Liver (tissue), 9 donors: ENCODE results near the gene BRMS1L. TPM values are rescaled to one million over a fixed set of nuclear protein-coding genes. Genes with fewer than 3 reads are reported as not detected.

Experiments used
- DNase-seq: peaks from one replicate; pipeline ENCODE4 v3.0.0-alpha.2; 2017; ENCODE audit warnings: low spot score
- H3K27ac ChIP-seq, 2 donors: one replicate each; pipeline ENCODE4 v1.7.0; 2013; ENCODE audit warnings: inconsistent platforms in 2 of 2, low read length in 2 of 2, control low read depth in 1 of 2, low read depth in 1 of 2, mild to moderate bottlenecking in 1 of 2
- H3K27me3 ChIP-seq, 4 donors: one replicate each; pipeline versions ENCODE4 v1.6.1 to v1.7.0; 2013; ENCODE audit warnings: low read length in 3 of 4, inconsistent platforms in 1 of 4, mild to moderate bottlenecking in 1 of 4, moderate library complexity in 1 of 4; ENCODE audit not compliant: control insufficient read depth in 4 of 4, insufficient read depth in 4 of 4
- H3K36me3 ChIP-seq, 4 donors: one replicate each; pipeline versions ENCODE4 v1.6.1 to v1.7.0; 2013; ENCODE audit warnings: low read length in 3 of 4, mild to moderate bottlenecking in 3 of 4, low read depth in 1 of 4, moderate library complexity in 1 of 4; ENCODE audit not compliant: control insufficient read depth in 4 of 4, insufficient read depth in 3 of 4
- H3K4me1 ChIP-seq, 4 donors: one replicate each; pipeline versions ENCODE4 v1.6.1 to v1.7.0; 2013; ENCODE audit warnings: low read length in 3 of 4, mild to moderate bottlenecking in 3 of 4, moderate library complexity in 1 of 4; ENCODE audit not compliant: control insufficient read depth in 4 of 4, insufficient read depth in 4 of 4
- H3K4me3 ChIP-seq, 3 donors: one replicate each; pipeline versions ENCODE4 v1.6.1 to v1.7.0; 2013; ENCODE audit warnings: low read length in 3 of 3, control low read depth in 1 of 3, low read depth in 1 of 3, mild to moderate bottlenecking in 1 of 3
- H3K9ac ChIP-seq, 2 donors: one replicate each; pipeline ENCODE4 v1.7.0; 2013; ENCODE audit warnings: low read length in 2 of 2, mild to moderate bottlenecking in 2 of 2, moderate library complexity in 2 of 2, control low read depth in 1 of 2, low read depth in 1 of 2
- H3K9me3 ChIP-seq, 4 donors: one replicate each; pipeline versions ENCODE4 v1.6.1 to v1.7.0; 2013; ENCODE audit warnings: low read length in 3 of 4; ENCODE audit not compliant: control insufficient read depth in 4 of 4
- EGR1 ChIP-seq, 2 donors: IDR thresholded peaks; 2 replicates each; pipeline ENCODE4 v1.6.1; 2016 to 2018; ENCODE audit warnings: antibody characterized with exemption in 2 of 2, low read depth in 2 of 2
- FOXA1 ChIP-seq: IDR thresholded peaks from 2 replicates; pipeline ENCODE4 v1.6.1; 2016; ENCODE audit warnings: antibody characterized with exemption
- FOXA2 ChIP-seq: IDR thresholded peaks from 2 replicates; pipeline ENCODE4 v1.6.1; 2016; ENCODE audit warnings: antibody characterized with exemption
- GABPA ChIP-seq, 2 donors: IDR thresholded peaks in 1 of 2; conservative IDR thresholded peaks in 1 of 2; 2 replicates each; pipeline ENCODE4 v1.6.1; 2016; ENCODE audit warnings: antibody characterized with exemption in 2 of 2, mild to moderate bottlenecking in 1 of 2, moderate library complexity in 1 of 2
- HNF4G ChIP-seq: IDR thresholded peaks from 2 replicates; pipeline ENCODE4 v1.6.1; 2016; ENCODE audit warnings: antibody characterized with exemption
- JUND ChIP-seq, 2 donors: IDR thresholded peaks; 2 replicates each; pipeline ENCODE4 v1.6.1; 2016; ENCODE audit warnings: antibody characterized with exemption in 2 of 2
- NR2F2 ChIP-seq: IDR thresholded peaks from 2 replicates; pipeline ENCODE4 v1.6.1; 2016; ENCODE audit warnings: antibody characterized with exemption
- RAD21 ChIP-seq, 2 donors: IDR thresholded peaks; 2 replicates each; pipeline ENCODE4 v1.6.1; 2016; ENCODE audit warnings: antibody characterized with exemption in 2 of 2, mild to moderate bottlenecking in 2 of 2
- RXRA ChIP-seq, 2 donors: IDR thresholded peaks; 2 replicates each; pipeline ENCODE4 v1.6.1; 2017 to 2018; ENCODE audit warnings: antibody characterized with exemption in 2 of 2, mild to moderate bottlenecking in 1 of 2
- SP1 ChIP-seq: IDR thresholded peaks from 2 replicates; pipeline ENCODE4 v1.6.1; 2018; ENCODE audit warnings: antibody characterized with exemption, mild to moderate bottlenecking
- TAF1 ChIP-seq: conservative IDR thresholded peaks from 2 replicates; pipeline ENCODE4 v1.6.1; 2016; ENCODE audit warnings: antibody characterized with exemption, mild to moderate bottlenecking
- YY1 ChIP-seq: IDR thresholded peaks from 2 replicates; pipeline ENCODE4 v1.6.1; 2016; ENCODE audit warnings: antibody characterized with exemption, mild to moderate bottlenecking
- WGBS: extraction: QIAGEN DNeasy Blood & Tissue Kit; methylation state at CpG from one replicate; pipeline ENCODE4 v1.1.7; 2013; 5-methylcytosine and 5-hydroxymethylcytosine counted together
- polyA plus RNA-seq, 2 donors: library from polyadenylated mRNA; stranded (reverse) in 1 of 2; unstranded in 1 of 2; fragments of 200-250 nt in 1 of 2; fragments of >200 nt in 1 of 2; fragmentation: Nextera tagmentation in 1 of 2; extraction: Ambion mirVana in 1 of 2; gene quantifications; one replicate each; pipeline versions ENCODE4 v1.2.1 to v1.2.3, GENCODE V29; 2013 to 2015
- total RNA-seq, 2 donors: library from RNA; depleted of rRNA; stranded (reverse); fragments of >200 nt; gene quantifications; one replicate each; pipeline ENCODE4 v1.2.3, GENCODE V29; 2014
- TF ChIP-seq, protein P1 (sequence below): IDR thresholded peaks from 2 replicates; pipeline ENCODE4 v1.6.1; 2016; ENCODE audit warnings: antibody characterized with exemption
- TF ChIP-seq, protein P2 (sequence below): IDR thresholded peaks from 2 replicates; pipeline ENCODE4 v1.6.1; 2016; ENCODE audit warnings: antibody characterized with exemption
- TF ChIP-seq, protein P3 (sequence below): fragments of 150-350 bp; IDR thresholded peaks from 2 replicates; pipeline ENCODE4 v1.5.1; 2017; ENCODE audit warnings: improper control_type of control experiment, low read depth, low read length; ENCODE audit not compliant: missing input control
- TF ChIP-seq, protein P4 (sequence below): IDR thresholded peaks from 2 replicates; pipeline ENCODE4 v1.6.1; 2016; ENCODE audit warnings: antibody characterized with exemption, mild to moderate bottlenecking
- TF ChIP-seq, protein P5 (sequence below): IDR thresholded peaks from 2 replicates; pipeline ENCODE4 v1.6.1; 2016; ENCODE audit warnings: antibody characterized with exemption
- donor health status: healthy.
- donor health status: healthy.
- donor health status: healthy.
- donor health status: healthy.
- donor health status: healthy.

Gene BRMS1L
- total and polyA plus RNA-seq, 4 donors = 2.7 to 3.7 (median 3.4) TPM

DNA sequence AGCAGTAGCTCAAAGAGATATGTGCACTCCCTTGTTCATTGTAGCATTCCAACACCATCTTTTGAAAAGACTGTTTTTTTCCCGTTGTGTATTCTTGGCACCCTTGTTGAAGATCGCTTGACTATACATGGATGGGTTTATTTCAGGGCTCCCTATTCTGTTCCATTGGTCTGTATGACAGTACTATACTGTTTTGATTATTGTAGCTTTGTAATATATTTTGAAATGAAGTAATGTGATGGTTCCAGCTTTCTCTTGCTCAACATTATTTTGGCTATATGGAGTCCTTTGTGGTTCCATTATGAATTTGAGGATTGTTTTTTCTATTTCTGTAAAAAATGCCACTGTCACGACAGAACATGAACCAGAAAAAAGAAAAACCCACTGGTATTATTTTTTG, 25.7 kb downstream of the BRMS1L start:
- H3K9me3 ChIP-seq = peaks cover 0 to 2% (median 0%) of the 10 kb centered on the region in 4 donors
- H3K27ac ChIP-seq = no peak overlapping the region
- no peak overlapping the region for H3K4me3 ChIP-seq
- peaks cover 0 to 2% (median under 1%) of the 10 kb centered on the region in 4 donors for H3K36me3 ChIP-seq
- 94% methylated on average over 3 of the region's 3 CpGs for WGBS
- DNase-seq = no peak
- H3K4me1 ChIP-seq = no peaks in the 10 kb centered on the region
- H3K9ac ChIP-seq = no peak overlapping the region
- TF ChIP-seq GABPA (IDR thresholded peaks at IDR 0.05 in 1 of 2, conservative IDR thresholded peaks at IDR 0.05 in 1 of 2) (no peak), RXRA (IDR thresholded peaks at IDR 0.05) (no peak), JUND (IDR thresholded peaks at IDR 0.05) (no peak), HNF4G (no peak), SP1 (no peak), YY1 (no peak), FOXA1 (no peak), EGR1 (IDR thresholded peaks at IDR 0.05; ENCODE audit: low read depth in 2 of 2) (no peak), TAF1 (no peak), NR2F2 (no peak), FOXA2 (no peak), RAD21 (IDR thresholded peaks at IDR 0.05) (no peak)
- TF ChIP-seq, protein P1, sequence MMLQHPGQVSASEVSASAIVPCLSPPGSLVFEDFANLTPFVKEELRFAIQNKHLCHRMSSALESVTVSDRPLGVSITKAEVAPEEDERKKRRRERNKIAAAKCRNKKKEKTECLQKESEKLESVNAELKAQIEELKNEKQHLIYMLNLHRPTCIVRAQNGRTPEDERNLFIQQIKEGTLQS = no peak
- TF ChIP-seq, protein P2, sequence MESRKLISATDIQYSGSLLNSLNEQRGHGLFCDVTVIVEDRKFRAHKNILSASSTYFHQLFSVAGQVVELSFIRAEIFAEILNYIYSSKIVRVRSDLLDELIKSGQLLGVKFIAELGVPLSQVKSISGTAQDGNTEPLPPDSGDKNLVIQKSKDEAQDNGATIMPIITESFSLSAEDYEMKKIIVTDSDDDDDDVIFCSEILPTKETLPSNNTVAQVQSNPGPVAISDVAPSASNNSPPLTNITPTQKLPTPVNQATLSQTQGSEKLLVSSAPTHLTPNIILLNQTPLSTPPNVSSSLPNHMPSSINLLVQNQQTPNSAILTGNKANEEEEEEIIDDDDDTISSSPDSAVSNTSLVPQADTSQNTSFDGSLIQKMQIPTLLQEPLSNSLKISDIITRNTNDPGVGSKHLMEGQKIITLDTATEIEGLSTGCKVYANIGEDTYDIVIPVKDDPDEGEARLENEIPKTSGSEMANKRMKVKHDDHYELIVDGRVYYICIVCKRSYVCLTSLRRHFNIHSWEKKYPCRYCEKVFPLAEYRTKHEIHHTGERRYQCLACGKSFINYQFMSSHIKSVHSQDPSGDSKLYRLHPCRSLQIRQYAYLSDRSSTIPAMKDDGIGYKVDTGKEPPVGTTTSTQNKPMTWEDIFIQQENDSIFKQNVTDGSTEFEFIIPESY = no peak
- TF ChIP-seq, protein P3, sequence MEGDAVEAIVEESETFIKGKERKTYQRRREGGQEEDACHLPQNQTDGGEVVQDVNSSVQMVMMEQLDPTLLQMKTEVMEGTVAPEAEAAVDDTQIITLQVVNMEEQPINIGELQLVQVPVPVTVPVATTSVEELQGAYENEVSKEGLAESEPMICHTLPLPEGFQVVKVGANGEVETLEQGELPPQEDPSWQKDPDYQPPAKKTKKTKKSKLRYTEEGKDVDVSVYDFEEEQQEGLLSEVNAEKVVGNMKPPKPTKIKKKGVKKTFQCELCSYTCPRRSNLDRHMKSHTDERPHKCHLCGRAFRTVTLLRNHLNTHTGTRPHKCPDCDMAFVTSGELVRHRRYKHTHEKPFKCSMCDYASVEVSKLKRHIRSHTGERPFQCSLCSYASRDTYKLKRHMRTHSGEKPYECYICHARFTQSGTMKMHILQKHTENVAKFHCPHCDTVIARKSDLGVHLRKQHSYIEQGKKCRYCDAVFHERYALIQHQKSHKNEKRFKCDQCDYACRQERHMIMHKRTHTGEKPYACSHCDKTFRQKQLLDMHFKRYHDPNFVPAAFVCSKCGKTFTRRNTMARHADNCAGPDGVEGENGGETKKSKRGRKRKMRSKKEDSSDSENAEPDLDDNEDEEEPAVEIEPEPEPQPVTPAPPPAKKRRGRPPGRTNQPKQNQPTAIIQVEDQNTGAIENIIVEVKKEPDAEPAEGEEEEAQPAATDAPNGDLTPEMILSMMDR = no peak
- TF ChIP-seq, protein P4, sequence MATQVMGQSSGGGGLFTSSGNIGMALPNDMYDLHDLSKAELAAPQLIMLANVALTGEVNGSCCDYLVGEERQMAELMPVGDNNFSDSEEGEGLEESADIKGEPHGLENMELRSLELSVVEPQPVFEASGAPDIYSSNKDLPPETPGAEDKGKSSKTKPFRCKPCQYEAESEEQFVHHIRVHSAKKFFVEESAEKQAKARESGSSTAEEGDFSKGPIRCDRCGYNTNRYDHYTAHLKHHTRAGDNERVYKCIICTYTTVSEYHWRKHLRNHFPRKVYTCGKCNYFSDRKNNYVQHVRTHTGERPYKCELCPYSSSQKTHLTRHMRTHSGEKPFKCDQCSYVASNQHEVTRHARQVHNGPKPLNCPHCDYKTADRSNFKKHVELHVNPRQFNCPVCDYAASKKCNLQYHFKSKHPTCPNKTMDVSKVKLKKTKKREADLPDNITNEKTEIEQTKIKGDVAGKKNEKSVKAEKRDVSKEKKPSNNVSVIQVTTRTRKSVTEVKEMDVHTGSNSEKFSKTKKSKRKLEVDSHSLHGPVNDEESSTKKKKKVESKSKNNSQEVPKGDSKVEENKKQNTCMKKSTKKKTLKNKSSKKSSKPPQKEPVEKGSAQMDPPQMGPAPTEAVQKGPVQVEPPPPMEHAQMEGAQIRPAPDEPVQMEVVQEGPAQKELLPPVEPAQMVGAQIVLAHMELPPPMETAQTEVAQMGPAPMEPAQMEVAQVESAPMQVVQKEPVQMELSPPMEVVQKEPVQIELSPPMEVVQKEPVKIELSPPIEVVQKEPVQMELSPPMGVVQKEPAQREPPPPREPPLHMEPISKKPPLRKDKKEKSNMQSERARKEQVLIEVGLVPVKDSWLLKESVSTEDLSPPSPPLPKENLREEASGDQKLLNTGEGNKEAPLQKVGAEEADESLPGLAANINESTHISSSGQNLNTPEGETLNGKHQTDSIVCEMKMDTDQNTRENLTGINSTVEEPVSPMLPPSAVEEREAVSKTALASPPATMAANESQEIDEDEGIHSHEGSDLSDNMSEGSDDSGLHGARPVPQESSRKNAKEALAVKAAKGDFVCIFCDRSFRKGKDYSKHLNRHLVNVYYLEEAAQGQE = no peak
- TF ChIP-seq, protein P5, sequence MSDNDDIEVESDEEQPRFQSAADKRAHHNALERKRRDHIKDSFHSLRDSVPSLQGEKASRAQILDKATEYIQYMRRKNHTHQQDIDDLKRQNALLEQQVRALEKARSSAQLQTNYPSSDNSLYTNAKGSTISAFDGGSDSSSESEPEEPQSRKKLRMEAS = no peak
- H3K27me3 ChIP-seq = no peaks in the 10 kb centered on the region

DNA sequence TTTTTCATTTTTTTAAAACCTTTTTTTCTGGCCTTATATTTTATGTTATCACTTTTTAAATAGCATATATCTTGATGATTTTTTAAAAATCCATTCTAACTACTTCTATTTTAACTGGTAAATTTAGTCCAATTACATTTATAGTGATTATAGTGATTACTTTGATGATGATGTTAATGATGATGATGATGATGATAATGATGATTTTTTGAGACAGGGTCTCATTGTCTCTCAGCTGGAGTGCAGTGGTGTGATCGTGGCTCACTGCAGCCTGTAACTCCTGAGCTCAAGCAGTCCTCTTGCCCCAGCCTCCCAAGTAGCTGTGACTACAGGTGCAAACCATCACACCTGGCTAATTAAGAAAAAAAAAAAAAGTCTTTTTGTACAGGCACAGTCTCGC, 27.1 kb downstream of the BRMS1L start:
- no peak for DNase-seq
- H3K4me1 ChIP-seq = no peaks in the 10 kb centered on the region
- H3K36me3 ChIP-seq = peaks cover 0 to 2% (median under 1%) of the 10 kb centered on the region in 4 donors
- 96% methylated on average over 2 of the region's 2 CpGs for WGBS
- H3K9ac ChIP-seq = no peak overlapping the region
- TF ChIP-seq, protein P5 = no peak
- no peak overlapping the region for H3K4me3 ChIP-seq
- H3K27me3 ChIP-seq = no peaks in the 10 kb centered on the region
- peaks cover 0 to 2% (median 0%) of the 10 kb centered on the region in 4 donors for H3K9me3 ChIP-seq
- no peak overlapping the region for H3K27ac ChIP-seq
